BE2C (cell line): ENCODE data around the gene MAGEA11. TPM values are rescaled to one million over a fixed set of nuclear protein-coding genes. Genes with fewer than 3 reads are reported as not detected.
"Not testable (repeated sequence)": the region's sequence is repeated elsewhere in the genome, so short reads cannot be mapped to it uniquely, and the experiment has no call there.

Experiments used
- DNase-seq: peaks from one replicate; pipeline ENCODE4 v3.0.0-alpha.2; 2020
- H3K27me3 ChIP-seq: fragments of 250-450 bp; sonication (Bioruptor Pico); 2 replicates; pipeline ENCODE4 v1.5.1; 2020; ENCODE audit warnings: mild to moderate bottlenecking
- H3K36me3 ChIP-seq: fragments of 250-450 bp; sonication (Bioruptor Pico); 2 replicates; pipeline ENCODE4 v1.5.1; 2020; ENCODE audit warnings: mild to moderate bottlenecking
- H3K4me1 ChIP-seq: fragments of 250-450 bp; sonication (Bioruptor Pico); 2 replicates; pipeline ENCODE4 v1.5.1; 2020
- H3K4me3 ChIP-seq: 2 replicates; pipeline ENCODE4 v1.5.1; 2011; ENCODE audit warnings: low read depth, low read length
- H3K9me3 ChIP-seq: fragments of 250-450 bp; sonication (Bioruptor Pico); 2 replicates; pipeline ENCODE4 v1.5.1; 2020
- CTCF ChIP-seq: IDR thresholded peaks from 2 replicates; pipeline ENCODE4 v1.5.1; 2012; ENCODE audit warnings: mild to moderate bottlenecking, low read depth, low read length
- polyA plus RNA-seq: library from polyadenylated mRNA; unstranded; fragments of >200 nt; gene quantifications from one replicate; pipeline ENCODE4 v1.2.1, GENCODE V29; 2012; ENCODE audit warnings: low read depth, missing spikeins; ENCODE audit not compliant: insufficient read length, insufficient read depth

The MAGEA11 gene
- polyA plus RNA-seq = 0.94 TPM

GRCh38 chrX:149711545-149712236, at the start of gene MAGEA11:
MAGEA11 (plus strand) TSS chrX:149712060; CDS start chrX:149713160, 1,100 bp downstream.
- H3K4me1 ChIP-seq = no peaks in the 10 kb centered on the region
- no peak within 1 kb of the TSS for H3K4me3 ChIP-seq
- no peaks in the 10 kb centered on the region for H3K9me3 ChIP-seq
- no peaks in the 10 kb centered on the region for H3K27me3 ChIP-seq
- no peak for TF ChIP-seq CTCF
- no peak for DNase-seq
- H3K36me3 ChIP-seq = no peaks in the 10 kb centered on the region

GRCh38 chrX:149675088-149675487, 36.8 kb upstream of the MAGEA11 start:
- not testable (repeated sequence) for H3K36me3 ChIP-seq, H3K4me3 ChIP-seq, DNase-seq, H3K27me3 ChIP-seq, H3K4me1 ChIP-seq, H3K9me3 ChIP-seq

GRCh38 chrX:149675554-149675953, 36.3 kb upstream of the MAGEA11 start:
- H3K27me3 ChIP-seq, DNase-seq, H3K4me3 ChIP-seq, H3K4me1 ChIP-seq, H3K9me3 ChIP-seq, H3K36me3 ChIP-seq: not testable (repeated sequence)

- not testable (repeated sequence) for DNase-seq, H3K36me3 ChIP-seq, H3K9me3 ChIP-seq, H3K4me1 ChIP-seq, H3K27me3 ChIP-seq, H3K4me3 ChIP-seq
These were observed 32.6 kb upstream of the MAGEA11 start for GRCh38 chrX:149679164-149679678.

- no peaks in the 10 kb centered on the region for H3K36me3 ChIP-seq
- no peaks in the 10 kb centered on the region for H3K27me3 ChIP-seq
- no peaks in the 10 kb centered on the region for H3K9me3 ChIP-seq
- TF ChIP-seq CTCF = no peak
- H3K4me3 ChIP-seq = no peak overlapping the region
- DNase-seq = no peak
- no peaks in the 10 kb centered on the region for H3K4me1 ChIP-seq
These were observed 30.7 kb upstream of the MAGEA11 start for GRCh38 chrX:149681182-149681581.

GRCh38 chrX:149682031-149682430, 29.8 kb upstream of the MAGEA11 start:
- no peak for DNase-seq
- Histone ChIP-seq H3K36me3 (no peaks in the 10 kb centered on the region), H3K4me3 (no peak overlapping the region), H3K9me3 (no peaks in the 10 kb centered on the region), H3K4me1 (no peaks in the 10 kb centered on the region), H3K27me3 (no peaks in the 10 kb centered on the region)
- no peak for TF ChIP-seq CTCF

- no peak for TF ChIP-seq CTCF
- H3K4me3 ChIP-seq = no peak overlapping the region
- no peak for DNase-seq
These were observed 28.6 kb upstream of the MAGEA11 start for GRCh38 chrX:149682956-149683947.

More at GRCh38 chrX:149682956-149683947, 28.6 kb upstream of the MAGEA11 start:
- H3K27me3 ChIP-seq = no peaks in the 10 kb centered on the region
- H3K9me3 ChIP-seq = no peaks in the 10 kb centered on the region
- H3K36me3 ChIP-seq = no peaks in the 10 kb centered on the region
- H3K4me1 ChIP-seq = no peaks in the 10 kb centered on the region
